H1 (cell line): Measurements from ENCODE around the gene MASTL. TPM values are rescaled to one million over a fixed set of nuclear protein-coding genes. Genes with fewer than 3 reads are reported as not detected.

ENCODE experiments used
- CTCF ChIA-PET: fragments of 300-600 bp; sonication (Branson Sonifier 250); formaldehyde crosslinking; loops from one replicate; lab custom pipeline; 2021; ENCODE audit not compliant: partially characterized antibody; lab: Charles Lee
- POLR2A ChIA-PET: fragments of 300-600 bp; sonication (Branson Sonifier 250); formaldehyde crosslinking; loops from one replicate; lab custom pipeline; 2021; ENCODE audit warnings: inconsistent platforms; ENCODE audit not compliant: partially characterized antibody; lab: Charles Lee
- DNase-seq, 2 experiments: peaks; one replicate each; pipeline versions ENCODE4 v3.0.0 to v3.0.0-alpha.2; 2010 to 2022; ENCODE audit warnings: low spot score in 2 of 2, low read depth in 1 of 2, mixed read lengths in 1 of 2
- FAIRE-seq: peaks from 2 replicates; lab custom pipeline; 2011; peaks lifted over from hg19 to GRCh38; lab: Jason Lieb, UNC
- H2AFZ ChIP-seq: 2 replicates; pipeline ENCODE4 v1.8.1; 2012; ENCODE audit warnings: low read length, inconsistent platforms
- H2AK5ac ChIP-seq: 2 replicates; pipeline ENCODE4 v1.6.1; 2013; ENCODE audit warnings: low read depth, low read length
- H2BK120ac ChIP-seq: replicated peaks from 2 replicates; pipeline ENCODE3; 2013; ENCODE audit warnings: low read depth, low read length, inconsistent platforms
- H2BK12ac ChIP-seq: 2 replicates; pipeline ENCODE4 v1.6.1; 2013; ENCODE audit warnings: low read depth, low read length
- H2BK15ac ChIP-seq: 2 replicates; pipeline ENCODE4 v1.6.1; 2013; ENCODE audit warnings: low read length
- H2BK20ac ChIP-seq: 2 replicates; pipeline ENCODE4 v1.6.1; 2013; ENCODE audit warnings: low read length
- H2BK5ac ChIP-seq: 2 replicates; pipeline ENCODE4 v1.6.1; 2013; ENCODE audit warnings: low read depth, low read length
- H3K14ac ChIP-seq: 2 replicates; pipeline ENCODE4 v1.6.1; 2013; ENCODE audit warnings: inconsistent platforms; ENCODE audit not compliant: insufficient read length
- H3K18ac ChIP-seq: 2 replicates; pipeline ENCODE4 v1.6.1; 2013; ENCODE audit warnings: low read length; ENCODE audit errors: extremely low read depth
- H3K23ac ChIP-seq: 2 replicates; pipeline ENCODE4 v1.6.1; 2013; ENCODE audit warnings: inconsistent platforms; ENCODE audit not compliant: insufficient read length
- H3K23me2 ChIP-seq: 2 replicates; pipeline ENCODE4 v1.6.1; 2013; ENCODE audit warnings: low read depth, low read length
- H3K27ac ChIP-seq: 2 replicates; pipeline ENCODE4 v1.6.1; 2011; ENCODE audit warnings: low read depth, low read length, inconsistent platforms
- H3K27me3 ChIP-seq, 4 experiments: replicated peaks in 1 of 4; 1 replicate in 1 of 4; 2 replicates in 3 of 4; pipeline versions ENCODE4 v1.6.1 to v1.8.1; 2011 to 2013; ENCODE audit warnings: low read length in 3 of 4, mild to moderate bottlenecking in 3 of 4, inconsistent platforms in 2 of 4, mixed read lengths in 2 of 4, moderate library complexity in 1 of 4; ENCODE audit not compliant: control insufficient read depth in 3 of 4, insufficient read depth in 3 of 4; ENCODE audit errors: extremely low read depth in 1 of 4
- H3K36me3 ChIP-seq, 4 experiments: 2 replicates each; pipeline versions ENCODE4 v1.6.1 to v1.8.1; 2011 to 2013; ENCODE audit warnings: mild to moderate bottlenecking in 4 of 4, low read length in 3 of 4, moderate library complexity in 2 of 4, control low read depth in 1 of 4, inconsistent platforms in 1 of 4; ENCODE audit not compliant: insufficient read depth in 4 of 4, control insufficient read depth in 2 of 4
- H3K4ac ChIP-seq: replicated peaks from 2 replicates; pipeline ENCODE3; 2013; ENCODE audit warnings: low read length, low read depth, mixed read lengths, inconsistent platforms; ENCODE audit not compliant: insufficient read length
- H3K4me1 ChIP-seq, 4 experiments: replicated peaks in 1 of 4; 1 replicate in 1 of 4; 2 replicates in 3 of 4; pipeline versions ENCODE4 v1.6.1 to v1.8.1; 2011 to 2013; ENCODE audit warnings: low read length in 3 of 4, inconsistent platforms in 2 of 4, mixed read lengths in 1 of 4; ENCODE audit not compliant: insufficient read depth in 4 of 4, control insufficient read depth in 3 of 4
- H3K4me2 ChIP-seq, 2 experiments: 2 replicates each; pipeline versions ENCODE4 v1.6.1 to v1.8.1; 2011 to 2013; ENCODE audit warnings: low read depth in 2 of 2, low read length in 2 of 2, control low read depth in 1 of 2, inconsistent platforms in 1 of 2, mild to moderate bottlenecking in 1 of 2; ENCODE audit not compliant: insufficient read depth in 1 of 2
- H3K4me3 ChIP-seq, 4 experiments: fragments of 200-600, 300-600 bp in 1 of 4; sonication (generic), shearing (Covaris generic), sonication (Bioruptor Twin) in 1 of 4; 2 replicates each; pipeline versions ENCODE4 v1.5.1 to v1.8.1; 2011 to 2016; ENCODE audit warnings: low read length in 4 of 4, low read depth in 3 of 4, control low read depth in 2 of 4, inconsistent platforms in 2 of 4, mild to moderate bottlenecking in 2 of 4, mixed read lengths in 1 of 4, moderate library complexity in 1 of 4; ENCODE audit not compliant: insufficient read depth in 2 of 4; ENCODE audit errors: extremely low read depth in 1 of 4
- H3K56ac ChIP-seq: replicated peaks from 2 replicates; pipeline ENCODE3; 2013; ENCODE audit warnings: low read depth, mild to moderate bottlenecking, mixed read lengths, low read length, inconsistent platforms; ENCODE audit not compliant: insufficient read length
- H3K79me1 ChIP-seq: 2 replicates; pipeline ENCODE4 v1.6.1; 2013; ENCODE audit warnings: low read depth, low read length, control low read depth
- H3K79me2 ChIP-seq, 2 experiments: 2 replicates each; pipeline versions ENCODE4 v1.6.1 to v1.8.1; 2012 to 2013; ENCODE audit warnings: low read length in 2 of 2, mild to moderate bottlenecking in 2 of 2, inconsistent platforms in 1 of 2; ENCODE audit not compliant: insufficient read depth in 2 of 2, control insufficient read depth in 1 of 2
- H3K9ac ChIP-seq, 4 experiments: replicated peaks in 1 of 4; 1 replicate in 1 of 4; 2 replicates in 3 of 4; pipeline versions ENCODE4 v1.6.1 to v1.8.1; 2011 to 2013; ENCODE audit warnings: low read depth in 3 of 4, low read length in 3 of 4, control low read depth in 2 of 4, mild to moderate bottlenecking in 2 of 4, moderate library complexity in 2 of 4, inconsistent platforms in 1 of 4; ENCODE audit errors: extremely low read depth in 1 of 4
- H3K9me3 ChIP-seq, 2 experiments: 2 replicates each; pipeline versions ENCODE4 v1.6.1 to v1.8.1; 2012 to 2013; ENCODE audit warnings: mild to moderate bottlenecking in 2 of 2, moderate library complexity in 2 of 2, control low read depth in 1 of 2, inconsistent platforms in 1 of 2, low read depth in 1 of 2, low read length in 1 of 2, mixed read lengths in 1 of 2; ENCODE audit not compliant: insufficient read depth in 2 of 2
- H4K20me1 ChIP-seq, 2 experiments: replicated peaks in 1 of 2; 2 replicates each; pipeline versions ENCODE3 to v1.8.1; 2011 to 2013; ENCODE audit warnings: inconsistent platforms in 2 of 2, low read length in 2 of 2, mild to moderate bottlenecking in 1 of 2; ENCODE audit not compliant: insufficient read depth in 2 of 2, control insufficient read depth in 1 of 2
- H4K5ac ChIP-seq: 2 replicates; pipeline ENCODE4 v1.6.1; 2013; ENCODE audit warnings: low read length, low read depth, mixed read lengths, inconsistent platforms; ENCODE audit not compliant: insufficient read length
- H4K8ac ChIP-seq: 2 replicates; pipeline ENCODE4 v1.8.0; 2013; ENCODE audit warnings: mild to moderate bottlenecking, moderate library complexity, low read length, inconsistent platforms; ENCODE audit not compliant: insufficient read depth; ENCODE audit errors: extremely low read depth
- H4K91ac ChIP-seq: replicated peaks from 2 replicates; pipeline ENCODE3; 2013; ENCODE audit warnings: low read length, mixed read lengths, inconsistent platforms; ENCODE audit not compliant: insufficient read length
- BCL11A ChIP-seq, 2 experiments: IDR thresholded peaks; one replicate each; pipeline ENCODE4 v1.6.1; 2011; ENCODE audit warnings: low read depth in 2 of 2, low read length in 2 of 2, mild to moderate bottlenecking in 2 of 2
- BRCA1 ChIP-seq: IDR thresholded peaks from 2 replicates; pipeline ENCODE4 v1.6.1; 2012; ENCODE audit warnings: low read depth, low read length, improper control_type of control experiment
- CBX5 ChIP-seq: fragments of 300-800, 300-1000 bp; sonication (generic); IDR thresholded peaks from 2 replicates; pipeline ENCODE4 v1.7.1; 2016; ENCODE audit warnings: antibody characterized with exemption, low read length, low read depth
- CHD2 ChIP-seq: IDR thresholded peaks from 2 replicates; pipeline ENCODE4 v1.6.1; 2012; ENCODE audit warnings: low read length, improper control_type of control experiment
- CTCF ChIP-seq, 3 experiments: IDR thresholded peaks; 1 replicate in 2 of 3; 2 replicates in 1 of 3; pipeline versions ENCODE4 v1.5.1 to v1.6.1; 2011; ENCODE audit warnings: low read length in 3 of 3, mild to moderate bottlenecking in 3 of 3, inconsistent platforms in 2 of 3, low read depth in 1 of 3, moderate library complexity in 1 of 3; ENCODE audit not compliant: insufficient read depth in 1 of 3; ENCODE audit errors: control extremely low read depth in 1 of 3
- E2F6 ChIP-seq: IDR thresholded peaks from 2 replicates; pipeline ENCODE4 v1.6.1; 2012; ENCODE audit warnings: inconsistent platforms
- KDM4A ChIP-seq: IDR thresholded peaks from one replicate; pipeline ENCODE4 v1.7.1; 2012; ENCODE audit warnings: low read depth, mild to moderate bottlenecking, moderate library complexity, low read length, inconsistent platforms; ENCODE audit not compliant: severe bottlenecking
- POU5F1 ChIP-seq: IDR thresholded peaks from 2 replicates; pipeline ENCODE4 v1.6.1; 2011; ENCODE audit warnings: low read depth, mild to moderate bottlenecking, low read length, moderate library complexity
- RXRA ChIP-seq: IDR thresholded peaks from 2 replicates; pipeline ENCODE4 v1.6.1; 2011; ENCODE audit warnings: low read depth, mild to moderate bottlenecking, low read length, moderate library complexity; ENCODE audit not compliant: insufficient read depth
- SIX5 ChIP-seq: IDR thresholded peaks from 2 replicates; pipeline ENCODE4 v1.6.1; 2011; ENCODE audit warnings: mild to moderate bottlenecking, low read depth, low read length
- TEAD4 ChIP-seq: IDR thresholded peaks from 2 replicates; pipeline ENCODE4 v1.6.1; 2012; ENCODE audit warnings: low read depth, low read length, inconsistent platforms, mixed read lengths
- WGBS, 2 experiments: shearing (Covaris generic) in 1 of 2; methylation state at CpG; one replicate each; pipeline versions ENCODE4 v1.1.6 to v1.1.7; 2013 to 2015; ENCODE audit warnings: low lambda C conversion rate in 2 of 2, mixed read lengths in 2 of 2, inconsistent platforms in 1 of 2, low coverage in 1 of 2, missing lambda C conversion rate in 1 of 2; ENCODE audit not compliant: insufficient replicate concordance in 2 of 2, insufficient coverage in 1 of 2, insufficient read length in 1 of 2; ENCODE audit errors: extremely low coverage in 1 of 2, missing lambda C conversion rate in 1 of 2; 5-methylcytosine and 5-hydroxymethylcytosine counted together
- polyA plus RNA-seq, 7 experiments: library from polyadenylated mRNA; depleted of rRNA in 3 of 7; stranded (reverse) in 5 of 7; unstranded in 2 of 7; fragments of >200 nt in 5 of 7; fragments of 200-250 nt in 2 of 7; gene quantifications; 1 replicate in 5 of 7; 2 replicates in 1 of 7; 4 replicates in 1 of 7; pipeline versions ENCODE4 v1.2.1 to v1.2.3, GENCODE V29; 2011 to 2013; ENCODE audit warnings: missing spikeins in 2 of 7, mixed read lengths in 2 of 7
- total RNA-seq: library from RNA; stranded (reverse); fragmentation: NEBNext Ultra II Directional; extraction: Animal tissue kit (Norgen Biotek cat#: 25700); gene quantifications from 2 replicates; pipeline ENCODE4 v1.2.1, GENCODE V29; 2021

The MASTL gene
- total and polyA plus RNA-seq, 2 of the 8 experiments (the other 6 are each of a cell fraction or from before 2014, with no cell fraction given): 14.9 to 42.5 TPM

- Histone ChIP-seq H2BK120ac (no peak overlapping the region), H3K4me3 (peak overlapping the region in 2 of 4 experiments; percentile 1 to 97; a peak in 5 of 8 replicates), H3K23ac (no peak overlapping the region), H2BK15ac (no peak overlapping the region), H4K91ac (no peak overlapping the region), H3K4ac (no peak overlapping the region), H3K18ac (no peak overlapping the region), H4K20me1 (peaks cover 3 to 9% of the 10 kb centered on the region in 2 experiments), H3K36me3 (peaks cover 13 to 47% (median 30%) of the 10 kb centered on the region in 4 experiments), H2AFZ (no peak overlapping the region), H3K14ac (no peak overlapping the region), H3K79me2 (peaks cover 30 to 58% of the 10 kb centered on the region in 2 experiments), H3K9ac (peak overlapping the region in 1 of 4 experiments; percentile 12; a peak in 1 of 7 replicates), H3K27me3 (no peaks in the 10 kb centered on the region), H2BK5ac (no peak overlapping the region), H4K5ac (no peak overlapping the region), H3K79me1 (peaks cover 3% of the 10 kb centered on the region), H2BK20ac (no peak overlapping the region), H3K27ac (no peak overlapping the region), H4K8ac (no peak overlapping the region), H3K4me2 (peak overlapping the region; percentile 91 to 98; a peak in 2 of 4 replicates), H3K4me1 (peaks cover 0 to 3% (median 0%) of the 10 kb centered on the region in 4 experiments; a peak in 4 of 7 replicates), H3K56ac (no peak overlapping the region), H2AK5ac (no peak overlapping the region), H3K9me3 (no peaks in the 10 kb centered on the region), H3K23me2 (peaks cover 4% of the 10 kb centered on the region), H2BK12ac (no peak overlapping the region)
- 95% methylated on average over 2 of the region's 2 CpGs; no CpG with 5 or more reads in 1 of the 2 experiments for WGBS, 2 experiments
- FAIRE-seq (no peak), DNase-seq (no peak)
- ChIA-PET POLR2A (interaction anchor here (0.9 to 4.9 kb wide), 3 partner anchors 12 to 31 kb away, joined by 3 to 48 read pairs (median 5); no protein-coding TSS in a partner anchor), CTCF (interaction anchor here (1.2 kb wide), 1 partner anchor 56 kb away, joined by 4 read pairs; no protein-coding TSS in a partner anchor)
- TF ChIP-seq BRCA1 (no peak), E2F6 (no peak), KDM4A (no peak), TEAD4 (no peak), CHD2 (no peak), POU5F1 (no peak), RXRA (no peak), SIX5 (no peak), BCL11A (IDR thresholded peaks at IDR 0.05; ENCODE audit: low read depth in 2 of 2, low read length in 2 of 2) (no peak), CBX5 (no peak), CTCF (IDR thresholded peaks at IDR 0.05; ENCODE audit: control extremely low read depth in 1 of 3, insufficient read depth in 1 of 3, low read depth in 1 of 3, low read length in 3 of 3) (no peak)
Measured at GRCh38 chr10:27157150-27157549, 2.0 kb downstream of the MASTL start.
